ENCODE measurements around the gene PCDHGC4.

PCDHGC4 gene

DNA sequence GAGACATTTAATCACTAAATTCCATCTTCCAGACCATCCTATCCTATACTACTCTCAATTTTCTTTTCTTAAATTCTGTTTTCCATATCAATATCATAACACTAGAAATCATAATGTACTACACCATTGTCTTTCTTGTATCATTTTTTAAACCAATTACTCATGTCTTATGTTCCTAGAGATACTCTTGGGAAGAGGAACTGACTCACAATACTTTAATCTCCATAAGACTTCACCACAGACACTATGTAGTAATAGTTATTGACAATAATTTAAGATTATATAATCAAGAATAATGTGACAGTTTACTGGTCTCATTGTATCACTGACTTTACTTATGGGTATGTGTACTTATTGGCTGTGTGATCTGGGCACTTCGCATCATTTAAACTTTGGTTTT lies 47.9 kb downstream of the PCDHGC4 start:
- DNase-seq, result no peak

DNA sequence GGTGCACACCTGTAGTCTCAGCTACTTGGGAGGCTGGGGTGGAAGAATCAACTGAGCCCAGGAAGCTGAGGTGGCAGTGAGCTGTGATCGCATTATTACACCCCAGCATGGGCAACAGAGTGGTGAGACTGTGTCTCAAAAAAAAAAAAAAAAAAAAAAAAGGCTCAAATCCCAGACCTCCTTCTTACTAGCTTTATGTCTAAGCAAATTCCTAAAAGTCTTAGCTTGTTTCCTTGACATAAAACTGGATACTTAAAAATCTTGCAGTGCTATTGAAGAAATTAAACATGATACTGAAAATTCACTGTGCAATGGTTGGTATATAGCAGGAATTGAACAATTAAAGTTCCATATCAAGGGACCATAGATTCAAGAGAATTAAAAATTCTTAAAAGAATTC lies 49.1 kb downstream of the PCDHGC4 start:
- DNase-seq, result no peak

GRCh38 chr5:141534492-141535213 lies 49.8 kb downstream of the PCDHGC4 start:
- no peak for DNase-seq
